SK-N-SH treated with all-trans-retinoic acid at 6 μM for 48 hours (cell line): ENCODE measurements around the gene IFI44L.

ENCODE experiments used
- ATAC-seq: fragments of 200-7000 bp; cut with Tn5 transposase; 3 replicates; pipeline ENCODE4 v1.9.1; 2020; ENCODE audit warnings: mild to moderate bottlenecking, moderate library complexity
- ARNTL ChIP-seq: fragments of 450-650 bp; formaldehyde crosslinking; IDR thresholded peaks from 2 replicates; pipeline ENCODE4 v1.5.0; 2020; ENCODE audit warnings: low read depth, mild to moderate bottlenecking, moderate library complexity, borderline replicate concordance
- BACH2 ChIP-seq: fragments of 250-450 bp; sonication (Bioruptor Pico); IDR thresholded peaks from 2 replicates; pipeline ENCODE4 v1.9.0; 2021; ENCODE audit warnings: mild to moderate bottlenecking, borderline replicate concordance
- CREB5 ChIP-seq: fragments of 250-450 bp; sonication (Bioruptor Pico); IDR thresholded peaks from 2 replicates; pipeline ENCODE4 v1.5.1; 2020; ENCODE audit warnings: low read depth, mild to moderate bottlenecking, moderate library complexity
- CSDC2 ChIP-seq: fragments of 250-450 bp; sonication (Bioruptor Pico); IDR thresholded peaks from 2 replicates; pipeline ENCODE4 v1.5.0; 2020; ENCODE audit warnings: mild to moderate bottlenecking, moderate library complexity
- CSRNP3 ChIP-seq: fragments of 250-450 bp; sonication (Bioruptor Pico); IDR thresholded peaks from 2 replicates; pipeline ENCODE4 v1.5.1; 2021; ENCODE audit warnings: mild to moderate bottlenecking, moderate library complexity
- ESRRG ChIP-seq: fragments of 250-450 bp; sonication (Bioruptor Pico); IDR thresholded peaks from 2 replicates; pipeline ENCODE4 v1.6.1; 2021; ENCODE audit warnings: mild to moderate bottlenecking
- GLIS3 ChIP-seq: fragments of 250-450 bp; sonication (Bioruptor Pico); IDR thresholded peaks from 2 replicates; pipeline ENCODE4 v1.5.0; 2020; ENCODE audit warnings: mild to moderate bottlenecking, moderate library complexity
- ISL1 ChIP-seq: fragments of 250-450 bp; sonication (Bioruptor Pico); IDR thresholded peaks from 2 replicates; pipeline ENCODE4 v2.1.2; 2022; ENCODE audit warnings: mild to moderate bottlenecking, moderate library complexity
- OSR1 ChIP-seq: fragments of 250-450 bp; sonication (Bioruptor Pico); IDR thresholded peaks from 2 replicates; pipeline ENCODE4 v1.8.0; 2022; ENCODE audit warnings: moderate library complexity, mild to moderate bottlenecking, inconsistent platforms
- PATZ1 ChIP-seq: fragments of 250-450 bp; sonication (Bioruptor Pico); IDR thresholded peaks from 2 replicates; pipeline ENCODE4 v1.8.0; 2020; ENCODE audit warnings: mild to moderate bottlenecking, moderate library complexity, borderline replicate concordance
- POU6F1 ChIP-seq: fragments of 250-450 bp; sonication (Bioruptor Pico); IDR thresholded peaks from 2 replicates; pipeline ENCODE4 v1.8.0; 2021; ENCODE audit warnings: low read depth, mild to moderate bottlenecking, moderate library complexity, borderline replicate concordance
- PPARA ChIP-seq: fragments of 250-450 bp; sonication (Bioruptor Pico); IDR thresholded peaks from 2 replicates; pipeline ENCODE4 v1.5.0; 2020; ENCODE audit warnings: mild to moderate bottlenecking, borderline replicate concordance
- RARB ChIP-seq: fragments of 250-450 bp; sonication (Bioruptor Pico); IDR thresholded peaks from 2 replicates; pipeline ENCODE4 v1.8.0; 2021; ENCODE audit warnings: mild to moderate bottlenecking, moderate library complexity
- SNAI2 ChIP-seq: fragments of 250-450 bp; sonication (Bioruptor Pico); IDR thresholded peaks from 2 replicates; pipeline ENCODE4 v1.5.0; 2020; ENCODE audit warnings: mild to moderate bottlenecking, moderate library complexity
- TCF4 ChIP-seq: fragments of 250-450 bp; sonication (Bioruptor Pico); IDR thresholded peaks from 2 replicates; pipeline ENCODE4 v1.8.0; 2021; ENCODE audit warnings: mild to moderate bottlenecking, moderate library complexity, borderline replicate concordance
- TOX ChIP-seq: fragments of 250-450 bp; sonication (Bioruptor Pico); IDR thresholded peaks from 2 replicates; pipeline ENCODE4 v1.8.0; 2021; ENCODE audit warnings: mild to moderate bottlenecking, moderate library complexity, borderline replicate concordance
- TSHZ2 ChIP-seq: fragments of 250-450 bp; sonication (Bioruptor Pico); IDR thresholded peaks from 2 replicates; pipeline ENCODE4 v1.5.0; 2020; ENCODE audit warnings: mild to moderate bottlenecking, moderate library complexity
- ZFP3 ChIP-seq: fragments of 250-450 bp; sonication (Bioruptor Pico); IDR thresholded peaks from 2 replicates; pipeline ENCODE4 v1.5.0; 2020; ENCODE audit warnings: mild to moderate bottlenecking, moderate library complexity
- ZFP30 ChIP-seq: fragments of 450-650 bp; formaldehyde crosslinking; IDR thresholded peaks from 2 replicates; pipeline ENCODE4 v1.5.0; 2022; ENCODE audit warnings: mild to moderate bottlenecking, moderate library complexity
- ZNF565 ChIP-seq: fragments of 450-650 bp; formaldehyde crosslinking; conservative IDR thresholded peaks from 2 replicates; pipeline ENCODE4 v1.5.0; 2020; ENCODE audit warnings: low read depth, mild to moderate bottlenecking, moderate library complexity
- ZNF70 ChIP-seq: fragments of 450-650 bp; formaldehyde crosslinking; IDR thresholded peaks from 2 replicates; pipeline ENCODE4 v1.5.0; 2020; ENCODE audit warnings: mild to moderate bottlenecking, moderate library complexity
- ZNF8 ChIP-seq: fragments of 450-650 bp; formaldehyde crosslinking; IDR thresholded peaks from 2 replicates; pipeline ENCODE4 v1.5.0; 2020; ENCODE audit warnings: mild to moderate bottlenecking, moderate library complexity

Gene IFI44L

GRCh38 chr1:78652019-78652560 is 31.8 kb downstream of the IFI44L start:
- TF ChIP-seq OSR1 (CRISPR knock-in tag) (no peak), ISL1 (CRISPR knock-in tag) (no peak), ZFP3 (no peak), TSHZ2 (CRISPR knock-in tag) (no peak), CSRNP3 (no peak), ZNF70 (CRISPR knock-in tag) (no peak), PATZ1 (no peak), TOX (CRISPR knock-in tag) (no peak), ZNF565 (CRISPR knock-in tag) (no peak), ZFP30 (CRISPR knock-in tag) (no peak), GLIS3 (CRISPR knock-in tag) (no peak), SNAI2 (CRISPR knock-in tag) (no peak), TCF4 (no peak), ARNTL (CRISPR knock-in tag) (no peak)
- no peak for ATAC-seq

- no peak for TF ChIP-seq CREB5 (CRISPR knock-in tag)
- TF ChIP-seq ZFP30 (CRISPR knock-in tag) = no peak
- TF ChIP-seq CSDC2 (CRISPR knock-in tag) = no peak
- no peak for TF ChIP-seq PPARA (CRISPR knock-in tag)
- TF ChIP-seq ARNTL (CRISPR knock-in tag) = no peak
- TF ChIP-seq PATZ1 = no peak
- no peak for TF ChIP-seq ZNF70 (CRISPR knock-in tag)
- TF ChIP-seq ZNF8 (CRISPR knock-in tag) = no peak
- TF ChIP-seq RARB (CRISPR knock-in tag) = no peak
- TF ChIP-seq CSRNP3 = no peak
- TF ChIP-seq ESRRG (CRISPR knock-in tag) = no peak
- TF ChIP-seq TCF4 = no peak
- TF ChIP-seq BACH2 (CRISPR knock-in tag) = no peak
- no peak for TF ChIP-seq ZNF565 (CRISPR knock-in tag)
- TF ChIP-seq ZFP3 = no peak
- TF ChIP-seq POU6F1 (CRISPR knock-in tag) = no peak
- no peak for TF ChIP-seq OSR1 (CRISPR knock-in tag)
- TF ChIP-seq GLIS3 (CRISPR knock-in tag) = no peak
- no peak for ATAC-seq
These were observed 38.7 kb downstream of the IFI44L start for GRCh38 chr1:78658901-78659300.
